ENCODE measurements around the gene LRRC8A.

LRRC8A gene

DNA sequence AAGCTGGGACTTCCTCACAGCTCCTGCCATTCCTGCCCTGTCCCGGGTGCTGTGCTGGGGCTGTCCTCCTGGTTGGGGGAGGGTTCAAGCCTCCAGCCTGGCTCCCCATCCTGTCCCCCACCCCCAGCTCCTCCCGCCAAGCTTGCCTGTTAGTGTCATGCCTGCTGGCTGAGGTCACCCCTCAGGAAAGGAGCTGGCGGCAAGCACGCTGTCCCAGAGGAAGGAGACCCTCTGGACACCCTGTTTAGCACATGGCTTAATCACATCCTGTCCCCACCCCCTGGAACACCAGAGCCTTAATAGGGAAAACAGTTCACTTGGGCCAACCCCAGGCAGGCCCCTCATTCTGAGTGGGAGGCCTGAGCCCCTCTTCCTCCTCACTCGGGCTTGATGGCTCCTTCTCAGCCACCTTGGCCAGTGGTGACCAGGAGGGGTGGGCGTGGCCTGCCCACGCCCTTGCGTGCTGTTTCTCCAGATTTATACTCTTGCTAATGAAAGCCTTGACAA is 29.6 kb downstream of the LRRC8A start:
- DNase-seq (ENCODE audit: low read depth) = peak; percentile 72
- TF ChIP-seq, protein P1, sequence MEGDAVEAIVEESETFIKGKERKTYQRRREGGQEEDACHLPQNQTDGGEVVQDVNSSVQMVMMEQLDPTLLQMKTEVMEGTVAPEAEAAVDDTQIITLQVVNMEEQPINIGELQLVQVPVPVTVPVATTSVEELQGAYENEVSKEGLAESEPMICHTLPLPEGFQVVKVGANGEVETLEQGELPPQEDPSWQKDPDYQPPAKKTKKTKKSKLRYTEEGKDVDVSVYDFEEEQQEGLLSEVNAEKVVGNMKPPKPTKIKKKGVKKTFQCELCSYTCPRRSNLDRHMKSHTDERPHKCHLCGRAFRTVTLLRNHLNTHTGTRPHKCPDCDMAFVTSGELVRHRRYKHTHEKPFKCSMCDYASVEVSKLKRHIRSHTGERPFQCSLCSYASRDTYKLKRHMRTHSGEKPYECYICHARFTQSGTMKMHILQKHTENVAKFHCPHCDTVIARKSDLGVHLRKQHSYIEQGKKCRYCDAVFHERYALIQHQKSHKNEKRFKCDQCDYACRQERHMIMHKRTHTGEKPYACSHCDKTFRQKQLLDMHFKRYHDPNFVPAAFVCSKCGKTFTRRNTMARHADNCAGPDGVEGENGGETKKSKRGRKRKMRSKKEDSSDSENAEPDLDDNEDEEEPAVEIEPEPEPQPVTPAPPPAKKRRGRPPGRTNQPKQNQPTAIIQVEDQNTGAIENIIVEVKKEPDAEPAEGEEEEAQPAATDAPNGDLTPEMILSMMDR (conservative IDR thresholded peaks at IDR 0.05; ENCODE audit: low read length) = no peak
- H3K4me3 ChIP-seq (ENCODE audit: low read length) = no peak overlapping the region

DNA sequence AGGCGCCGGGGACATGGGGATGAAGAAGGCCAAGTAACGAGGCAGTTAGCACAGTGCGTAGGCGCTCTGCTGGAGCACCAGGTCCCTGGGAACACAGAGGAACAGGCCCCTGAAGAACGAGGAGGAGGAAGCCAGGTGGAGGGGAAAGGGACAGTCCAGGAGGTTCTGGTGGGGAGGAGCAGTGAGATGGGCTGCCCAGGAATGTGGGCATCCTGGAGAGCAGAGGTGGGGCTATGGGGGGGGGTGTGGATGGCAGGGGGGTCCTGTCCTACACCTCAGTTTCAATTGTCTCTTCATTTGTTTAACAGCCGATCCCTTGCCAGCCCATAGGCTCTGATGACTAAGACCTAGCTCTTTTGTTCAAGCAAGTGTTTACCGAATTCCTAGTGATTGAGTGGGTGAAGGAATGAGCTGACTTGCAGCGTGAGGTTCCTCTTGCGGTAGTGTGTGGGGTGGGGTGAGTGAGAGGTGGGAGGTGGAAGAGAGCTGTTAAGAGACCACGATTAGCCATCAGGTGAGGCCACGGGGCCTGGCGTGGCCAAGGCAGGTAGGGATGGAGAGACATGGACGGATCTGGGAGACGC is 30.4 kb downstream of the LRRC8A start:
- H3K4me3 ChIP-seq (ENCODE audit: low read length) = no peak overlapping the region
- TF ChIP-seq, protein P1 (conservative IDR thresholded peaks at IDR 0.05; ENCODE audit: low read length) = no peak
- peak; percentile 85 for DNase-seq (ENCODE audit: low read depth)

DNA sequence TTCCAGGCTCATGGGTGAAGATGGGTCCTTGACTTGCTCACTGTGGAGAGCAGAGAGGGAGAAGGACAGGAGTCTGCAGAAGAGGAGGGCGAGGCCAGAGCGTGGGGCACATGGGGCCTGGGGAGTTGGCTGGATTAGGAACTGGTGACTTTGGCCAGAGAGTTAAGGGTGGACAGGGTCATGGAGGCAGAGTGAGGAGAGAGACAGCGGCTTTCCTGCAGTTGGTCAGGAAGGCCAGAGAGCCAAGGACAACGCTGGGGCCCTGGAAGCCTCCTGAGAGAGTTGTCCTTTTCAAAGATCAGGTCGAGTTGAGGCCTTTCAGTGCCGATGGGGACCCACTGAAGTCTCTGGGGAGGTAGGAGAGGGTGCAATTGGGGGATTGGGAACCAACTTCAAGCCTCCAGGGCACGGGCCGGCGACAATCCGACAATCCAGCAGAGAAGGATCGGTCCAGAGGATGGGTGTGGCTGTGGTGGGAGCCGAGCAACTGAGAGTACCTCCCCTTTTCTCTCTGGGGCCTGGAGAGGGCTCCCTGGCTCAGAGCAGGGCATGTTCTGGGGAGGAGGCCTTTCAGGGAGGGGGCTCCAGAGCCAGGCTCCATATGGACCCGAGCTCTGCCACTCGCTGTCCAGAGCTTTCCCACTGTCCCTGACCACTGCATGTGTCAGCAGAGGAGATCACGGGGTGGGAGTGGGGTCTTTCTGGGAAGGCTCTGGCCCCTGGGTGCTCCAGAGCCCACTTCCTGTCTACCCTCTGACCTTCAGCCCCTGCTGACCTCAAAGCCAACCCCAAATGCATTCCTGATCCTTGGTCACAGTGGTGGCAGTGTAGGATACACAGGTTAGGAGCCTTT is 31.3 kb downstream of the LRRC8A start:
- TF ChIP-seq, protein P1 (conservative IDR thresholded peaks at IDR 0.05; ENCODE audit: low read length) = no peak
- H3K4me3 ChIP-seq (ENCODE audit: low read length) = no peak overlapping the region
- DNase-seq (ENCODE audit: low read depth) = peak; percentile 15

DNA sequence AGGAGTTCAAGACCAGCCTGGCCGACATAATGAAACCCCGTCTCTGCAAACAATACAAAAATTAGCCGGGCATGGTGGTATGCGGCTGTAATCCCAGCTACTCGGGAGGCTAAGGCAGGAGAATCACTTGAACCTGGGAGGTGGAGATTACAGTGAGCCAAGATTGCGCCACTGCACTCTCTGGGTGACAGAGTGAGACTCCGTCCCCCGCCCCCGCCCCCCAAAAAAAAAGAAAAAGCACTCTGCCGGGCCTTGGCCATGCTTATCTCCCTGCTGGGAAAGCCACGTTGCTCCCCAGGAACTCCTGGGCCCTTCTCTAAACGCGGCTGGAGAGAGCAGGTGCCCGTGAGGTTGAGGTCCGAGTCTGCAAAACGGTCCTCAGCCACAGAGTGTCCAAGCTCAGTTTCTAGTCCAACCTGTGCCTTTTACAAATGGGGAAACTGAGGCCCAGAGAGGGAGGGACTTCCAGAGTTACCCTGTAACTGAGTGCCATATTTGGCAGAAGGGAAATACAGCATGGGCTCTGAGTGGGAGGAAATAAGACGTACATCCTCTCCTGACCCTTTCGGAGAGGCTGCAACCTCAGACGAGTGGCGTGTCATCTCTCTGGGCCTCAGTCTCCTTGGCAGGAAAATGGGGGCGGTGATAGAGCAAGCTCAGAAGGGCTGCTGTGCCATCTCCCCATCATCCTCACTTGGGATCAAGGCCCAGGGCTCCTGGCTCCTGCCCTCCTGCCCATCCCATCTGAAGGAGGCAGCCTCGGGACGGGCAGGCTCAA is 32.3 kb downstream of the LRRC8A start:
- no peak overlapping the region for H3K4me3 ChIP-seq (ENCODE audit: low read length)
- DNase-seq (ENCODE audit: low read depth) = no peak
- TF ChIP-seq, protein P1 (conservative IDR thresholded peaks at IDR 0.05; ENCODE audit: low read length) = no peak

DNA sequence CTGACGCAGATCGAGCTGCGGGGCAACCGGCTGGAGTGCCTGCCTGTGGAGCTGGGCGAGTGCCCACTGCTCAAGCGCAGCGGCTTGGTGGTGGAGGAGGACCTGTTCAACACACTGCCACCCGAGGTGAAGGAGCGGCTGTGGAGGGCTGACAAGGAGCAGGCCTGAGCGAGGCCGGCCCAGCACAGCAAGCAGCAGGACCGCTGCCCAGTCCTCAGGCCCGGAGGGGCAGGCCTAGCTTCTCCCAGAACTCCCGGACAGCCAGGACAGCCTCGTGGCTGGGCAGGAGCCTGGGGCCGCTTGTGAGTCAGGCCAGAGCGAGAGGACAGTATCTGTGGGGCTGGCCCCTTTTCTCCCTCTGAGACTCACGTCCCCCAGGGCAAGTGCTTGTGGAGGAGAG is 34.3 kb downstream of the LRRC8A start:
- TF ChIP-seq, protein P1 (conservative IDR thresholded peaks at IDR 0.05; ENCODE audit: low read length) = no peak
- DNase-seq (ENCODE audit: low read depth) = peak; percentile 27
- no peak overlapping the region for H3K4me3 ChIP-seq (ENCODE audit: low read length)

DNA sequence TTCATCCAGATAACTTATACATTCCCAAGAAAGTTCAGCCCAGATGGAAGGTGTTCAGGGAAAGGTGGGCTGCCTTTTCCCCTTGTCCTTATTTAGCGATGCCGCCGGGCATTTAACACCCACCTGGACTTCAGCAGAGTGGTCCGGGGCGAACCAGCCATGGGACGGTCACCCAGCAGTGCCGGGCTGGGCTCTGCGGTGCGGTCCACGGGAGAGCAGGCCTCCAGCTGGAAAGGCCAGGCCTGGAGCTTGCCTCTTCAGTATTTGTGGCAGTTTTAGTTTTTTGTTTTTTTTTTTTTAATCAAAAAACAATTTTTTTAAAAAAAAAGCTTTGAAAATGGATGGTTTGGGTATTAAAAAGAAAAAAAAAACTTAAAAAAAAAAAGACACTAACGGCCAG is 34.8 kb downstream of the LRRC8A start:
- no peak for DNase-seq (ENCODE audit: low read depth)
- H3K4me3 ChIP-seq (ENCODE audit: low read length) = no peak overlapping the region
- TF ChIP-seq, protein P1 (conservative IDR thresholded peaks at IDR 0.05; ENCODE audit: low read length) = no peak
